ENCODE measurements around the gene ZBTB49.

Gene ZBTB49

DNA sequence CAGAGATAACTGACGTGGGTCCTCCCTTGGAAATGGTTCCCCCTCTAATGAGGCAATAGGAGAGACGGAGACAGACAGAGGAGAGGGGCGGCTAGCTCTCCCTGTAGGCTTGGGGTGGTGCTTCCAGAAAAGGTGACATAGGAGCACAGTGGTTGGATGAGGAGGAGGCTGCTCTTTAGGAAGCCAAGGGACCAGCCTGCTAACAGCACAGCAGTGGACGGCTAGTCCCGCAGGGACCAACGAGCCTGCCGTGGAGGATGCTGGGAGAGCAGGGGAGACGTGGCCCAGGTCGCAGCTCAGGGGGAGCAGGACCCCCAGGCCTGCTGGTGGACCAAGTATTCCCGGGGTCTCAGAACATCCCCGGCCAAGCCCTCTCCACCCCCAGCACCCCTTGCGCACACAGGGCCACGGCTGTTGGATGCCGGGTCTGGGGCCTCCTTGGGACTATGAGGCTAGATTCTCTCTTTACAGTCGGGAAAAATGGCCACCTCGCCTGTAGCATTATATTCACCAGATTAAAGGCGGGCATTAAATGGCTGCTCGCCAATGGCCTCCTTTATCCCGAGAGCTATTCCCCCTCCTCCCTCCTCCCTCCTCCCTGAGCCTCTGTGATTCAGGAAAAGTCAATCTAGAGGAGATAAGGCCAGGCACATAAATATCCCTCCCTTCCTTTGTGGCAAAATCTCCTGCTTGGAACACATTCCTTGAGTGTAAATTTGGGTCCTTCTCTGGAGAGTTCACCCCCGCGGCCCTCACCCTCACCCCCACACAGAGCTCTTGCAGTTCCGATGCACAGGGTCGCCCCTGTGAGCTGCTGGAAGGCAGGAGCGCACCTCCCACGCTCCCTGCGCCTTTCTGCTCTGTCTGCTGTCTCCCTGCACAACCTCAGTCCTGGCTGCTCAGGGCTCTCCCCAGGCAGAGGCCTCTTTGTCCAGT lies 66.3 kb downstream of the ZBTB49 start:
- no peak for DNase-seq (ENCODE audit: low read depth)

DNA sequence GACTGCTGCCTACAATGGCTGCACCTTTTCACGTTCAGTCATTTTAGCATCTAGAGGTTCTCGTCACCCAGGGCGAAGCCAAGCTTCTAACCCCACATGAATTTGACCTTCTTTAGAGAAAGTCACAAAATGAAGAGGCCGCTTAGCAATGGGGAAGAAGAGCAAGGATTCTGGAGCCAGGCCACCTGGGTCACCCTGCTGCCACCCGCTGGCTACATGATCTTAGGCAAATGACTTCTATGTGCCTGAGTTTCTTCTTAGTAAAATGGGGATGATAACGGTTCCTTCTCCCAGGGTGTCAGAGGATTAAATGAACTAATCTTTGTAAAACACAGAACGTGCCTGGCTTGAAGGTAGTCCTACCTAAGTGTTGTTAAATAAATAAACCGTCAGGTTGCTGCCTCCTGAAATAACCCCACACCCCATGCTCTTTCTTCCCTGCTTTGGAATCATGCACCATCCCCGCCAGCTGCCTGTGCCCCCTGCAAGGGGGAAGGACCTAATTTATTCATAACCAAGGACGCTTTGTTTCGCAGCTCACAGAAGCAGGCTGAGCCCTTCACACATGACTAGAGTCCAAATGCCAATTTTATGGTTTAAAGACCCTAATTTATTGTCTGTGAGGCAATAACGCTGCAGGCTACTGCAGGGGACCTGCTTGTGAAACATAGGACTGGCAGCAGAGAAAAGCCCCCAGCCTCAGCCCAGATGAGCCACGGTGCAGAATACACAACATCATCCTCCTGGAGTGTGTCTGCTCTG lies 68.2 kb downstream of the ZBTB49 start:
- no peak for DNase-seq (ENCODE audit: low read depth)

DNA sequence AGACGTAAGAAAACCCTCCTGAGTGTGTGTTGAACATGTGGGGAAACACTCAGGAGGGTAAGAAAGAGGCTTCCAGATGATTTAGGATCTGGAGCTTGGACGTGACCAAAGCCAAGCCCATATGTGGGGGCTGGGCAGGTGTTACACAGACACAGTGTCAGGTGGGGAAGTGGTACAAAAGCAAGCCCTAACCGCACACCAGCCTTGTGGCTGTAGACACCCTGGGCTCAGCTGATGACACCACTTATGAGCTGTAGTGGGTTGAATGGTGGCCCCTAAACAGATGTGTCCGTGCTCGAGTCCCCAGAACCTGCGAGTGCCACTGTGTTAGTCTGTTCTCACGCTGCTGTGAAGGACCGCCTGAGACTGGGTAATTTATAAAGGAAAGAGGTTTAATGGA lies 71.8 kb downstream of the ZBTB49 start:
- no peak for DNase-seq (ENCODE audit: low read depth)

DNA sequence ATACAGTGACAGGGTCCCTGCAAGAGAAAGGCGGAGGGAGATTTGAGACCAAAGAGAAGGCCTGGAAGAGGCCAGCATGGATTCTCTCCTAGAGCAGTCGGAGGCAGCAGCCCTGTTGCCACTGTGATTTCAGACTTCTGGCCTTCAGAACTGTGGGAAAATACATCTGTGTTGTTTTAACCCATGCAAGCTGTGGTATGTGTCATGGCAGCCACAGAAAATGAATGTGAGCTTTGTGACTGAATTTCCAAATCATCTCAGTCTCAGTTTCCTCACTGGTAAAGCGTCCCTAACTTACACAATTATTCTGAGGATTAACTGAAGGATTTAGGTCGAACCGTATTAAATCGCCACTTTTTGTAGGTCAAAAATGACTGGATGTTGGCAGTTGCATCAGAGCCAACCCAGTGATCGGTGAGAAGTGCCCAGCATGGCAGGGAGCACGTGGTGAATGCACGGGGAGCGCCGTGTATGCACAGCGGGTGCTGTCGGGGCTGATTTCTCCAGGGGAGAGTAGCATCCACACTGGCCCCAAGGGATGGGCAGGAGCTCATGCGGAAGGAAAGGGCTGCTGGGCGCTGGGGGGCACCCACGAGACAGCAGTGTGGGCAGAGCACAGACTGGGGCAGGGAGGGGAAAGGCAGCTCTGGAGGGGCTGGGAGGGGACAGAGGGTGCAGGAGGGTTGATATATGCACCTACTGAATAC lies 73.1 kb downstream of the ZBTB49 start:
- no peak for DNase-seq (ENCODE audit: low read depth)

DNA sequence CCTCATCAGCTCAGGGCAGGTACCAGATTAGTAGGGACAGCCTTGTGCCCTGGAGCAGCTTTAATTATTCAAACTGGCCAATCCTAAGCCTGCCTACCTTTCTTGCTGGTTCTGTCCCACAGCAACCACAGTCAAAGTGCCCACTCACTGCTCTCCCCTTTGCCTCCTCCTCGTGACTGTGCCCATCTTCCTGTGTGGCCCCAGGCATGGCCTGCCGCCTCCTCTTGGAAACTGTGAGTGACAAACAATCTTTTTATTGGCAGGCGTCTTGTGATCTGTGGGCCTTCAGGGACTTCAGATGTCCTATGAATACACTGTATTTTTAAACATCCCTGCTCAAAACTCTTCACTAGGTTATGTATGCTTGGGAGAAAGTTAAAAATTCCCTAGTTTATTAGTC lies 74.0 kb downstream of the ZBTB49 start:
- DNase-seq (ENCODE audit: low read depth): no peak

GRCh38 chr4:4364486-4365208 lies 74.6 kb downstream of the ZBTB49 start:
- no peak for DNase-seq (ENCODE audit: low read depth)

- no peak for DNase-seq (ENCODE audit: low read depth)
Observed at GRCh38 chr4:4368809-4369580, 78.9 kb downstream of the ZBTB49 start.

All from GM04504 (cell line).